Ovary (tissue), 3 donors: ENCODE measurements around the gene PHLDB2.

Experiments
- CTCF ChIP-seq, 3 donors: fragments of 450-650 bp in 2 of 3; fragments of 200-600 bp in 1 of 3; IDR thresholded peaks; one replicate each; pipeline versions ENCODE4 v1.5.1 to v1.8.0; 2016 to 2022; ENCODE audit warnings: antibody characterized with exemption in 3 of 3, mild to moderate bottlenecking in 1 of 3
- EP300 ChIP-seq: sonication (generic); formaldehyde crosslinking; IDR thresholded peaks from one replicate; pipeline ENCODE4 v1.6.1; 2017; ENCODE audit warnings: antibody characterized with exemption
- POLR2A ChIP-seq: fragments of 450-650 bp; IDR thresholded peaks from one replicate; pipeline ENCODE4 v1.6.1; 2017; ENCODE audit warnings: antibody characterized with exemption, mild to moderate bottlenecking, moderate library complexity
- donor health status: DM: no; HTN: no; CAD: no.

GRCh38 chr3:111819927-111820326 lies 39.1 kb upstream of the PHLDB2 start:
- no peak for TF ChIP-seq CTCF (IDR thresholded peaks at IDR 0.05)
- no peak for TF ChIP-seq POLR2A
- no peak for TF ChIP-seq EP300
